ENCODE results near the gene MRPL49.

MRPL49 gene

GRCh38 chr11:65121865-65122696 lies at the start of gene MRPL49, which contains the start of gene FAU:
TSS of gene MRPL49 (plus strand) at chr11:65122321. CDS start at chr11:65122347, 26 bp downstream.
TSS of gene FAU (minus strand) at chr11:65122134. CDS start at chr11:65121813, 321 bp downstream.
- DNase-seq = peak; percentile 100

- DNase-seq = no peak
Measured at GRCh38 chr11:65072631-65072966, 49.5 kb upstream of the MRPL49 start.

- DNase-seq = peak; percentile 19
Measured at GRCh38 chr11:65077451-65077850, 44.7 kb upstream of the MRPL49 start.

- DNase-seq = peak; percentile 82
Measured at GRCh38 chr11:65078151-65078550, 44.0 kb upstream of the MRPL49 start.

- DNase-seq = no peak
Measured at GRCh38 chr11:65078786-65079342, 43.3 kb upstream of the MRPL49 start.

- peak; percentile 24 for DNase-seq
Measured at GRCh38 chr11:65083134-65083833, 38.8 kb upstream of the MRPL49 start.

GRCh38 chr11:65083834-65084597 lies 38.1 kb upstream of the MRPL49 start, which contains the start of the genes CDCA5 and ZFPL1:
TSS of gene CDCA5 (minus strand) at chr11:65084040. CDS start at chr11:65083978, 62 bp downstream.
TSS of gene ZFPL1 (plus strand) at chr11:65084222. CDS start at chr11:65084699, 477 bp downstream.
- peak; percentile 98 for DNase-seq

- no peak for DNase-seq
Measured at GRCh38 chr11:65084598-65085375, 37.3 kb upstream of the MRPL49 start.

GRCh38 chr11:65085446-65085845 lies 36.7 kb upstream of the MRPL49 start:
- no peak for DNase-seq

GRCh38 chr11:65086809-65087208 lies 35.3 kb upstream of the MRPL49 start:
- no peak for DNase-seq

GRCh38 chr11:65087216-65087615 lies 34.9 kb upstream of the MRPL49 start:
- DNase-seq = no peak

GRCh38 chr11:65087827-65088226 lies 34.3 kb upstream of the MRPL49 start:
- no peak for DNase-seq

- DNase-seq = no peak
Measured at GRCh38 chr11:65089621-65090020, 32.5 kb upstream of the MRPL49 start.

- DNase-seq = no peak
Measured at GRCh38 chr11:65090628-65091027, 31.5 kb upstream of the MRPL49 start.

GRCh38 chr11:65095427-65095826 lies 26.7 kb upstream of the MRPL49 start:
- DNase-seq = no peak

GRCh38 chr11:65095974-65096806 lies 25.9 kb upstream of the MRPL49 start, which contains the start of gene VPS51:
TSS of gene VPS51 (plus strand) at chr11:65096214. CDS start at chr11:65096251, 37 bp downstream.
- DNase-seq = peak; percentile 98

- no peak for DNase-seq
Measured at GRCh38 chr11:65096926-65097325, 25.2 kb upstream of the MRPL49 start.

- peak; percentile 20 for DNase-seq
Measured at GRCh38 chr11:65100674-65101350, 21.3 kb upstream of the MRPL49 start.

- no peak for DNase-seq
Measured at GRCh38 chr11:65102142-65103095, 19.7 kb upstream of the MRPL49 start.

Data from hematopoietic multipotent progenitor cell treated with erythropoietin and hydrocortisone succinate and interleukin-3 and kit ligand, for 6 days (in vitro differentiated cells).